Stomach (tissue), 9 donors: Measurements from ENCODE around the gene TLL2. TPM values are rescaled to one million over a fixed set of nuclear protein-coding genes. Genes with fewer than 3 reads are reported as not detected.

Experiments used
- DNase-seq, 2 donors: peaks; one replicate each; pipeline versions ENCODE4 v3.0.0 to v3.0.0-alpha.2; 2013 to 2019
- H3K27ac ChIP-seq, 5 donors: fragments of 200-600 bp in 4 of 5; sonication (generic) in 4 of 5; one replicate each; pipeline ENCODE4 v1.5.1; 2013 to 2019; ENCODE audit warnings: mild to moderate bottlenecking in 1 of 5, moderate library complexity in 1 of 5
- H3K27me3 ChIP-seq, 3 donors: fragments of 200-600 bp; sonication (generic); one replicate each; pipeline ENCODE4 v1.5.1; 2017 to 2019; ENCODE audit warnings: mixed run types in 1 of 3
- H3K36me3 ChIP-seq, 4 donors: fragments of 200-600 bp; sonication (generic); 1 replicate in 3 of 4; 2 replicates in 1 of 4; pipeline ENCODE4 v1.5.1; 2016 to 2019
- H3K4me1 ChIP-seq, 4 donors: fragments of 200-600 bp; sonication (generic); one replicate each; pipeline ENCODE4 v1.5.1; 2016 to 2019
- H3K4me3 ChIP-seq, 4 donors: fragments of 200-600 bp; sonication (generic) in 3 of 4; one replicate each; pipeline ENCODE4 v1.5.1; 2016 to 2019; ENCODE audit warnings: mild to moderate bottlenecking in 1 of 4
- H3K9me3 ChIP-seq, 4 donors: fragments of 200-600 bp; sonication (generic); one replicate each; pipeline ENCODE4 v1.5.1; 2016 to 2019
- EP300 ChIP-seq: sonication (generic); formaldehyde crosslinking; IDR thresholded peaks from one replicate; pipeline ENCODE4 v1.6.1; 2017; ENCODE audit warnings: antibody characterized with exemption
- POLR2A ChIP-seq, 4 donors: fragments of 450-650 bp; IDR thresholded peaks; one replicate each; pipeline ENCODE4 v1.6.1; 2016; ENCODE audit warnings: antibody characterized with exemption in 4 of 4, control low read depth in 2 of 4, mild to moderate bottlenecking in 1 of 4, moderate library complexity in 1 of 4
- POLR2AphosphoS5 ChIP-seq, 3 donors: sonication (generic); formaldehyde crosslinking; IDR thresholded peaks; one replicate each; pipeline ENCODE4 v1.6.1; 2016; ENCODE audit warnings: antibody characterized with exemption in 3 of 3
- WGBS, 5 donors: extraction: QIAGEN DNeasy Blood & Tissue Kit in 3 of 5; methylation state at CpG; one replicate each; pipeline versions ENCODE4 v1.1.5 to v1.1.7; 2013 to 2018; 5-methylcytosine and 5-hydroxymethylcytosine counted together
- intact Hi-C: fragments of 100-400 bp; cut with DNase I; formaldehyde crosslinking; loops from one replicate; pipeline ENCODE4 v1.15.1; 2023; ENCODE audit warnings: low total_unique reads
- polyA plus RNA-seq, 3 donors: library from polyadenylated mRNA; stranded (reverse); fragments of 200-250 nt; gene quantifications; one replicate each; pipeline ENCODE4 v1.2.3, GENCODE V29; 2013
- total RNA-seq, 5 donors: library from RNA; depleted of rRNA; stranded (reverse); fragments of >200 nt; gene quantifications; one replicate each; pipeline versions ENCODE4 v1.1.0 to v1.2.3, GENCODE V29; 2014 to 2016
- TF ChIP-seq, protein P1 (sequence below), 7 experiments: fragments of 450-650 bp in 4 of 7; fragments of 200-600 bp in 3 of 7; sonication (generic) in 3 of 7; IDR thresholded peaks; one replicate each; pipeline ENCODE4 v1.5.1; 2016 to 2019; ENCODE audit warnings: antibody characterized with exemption in 7 of 7, control low read depth in 2 of 7, mild to moderate bottlenecking in 1 of 7
- donor health status: healthy with polysubstance abuse.
- donor health status: Bipolar disorder and iron deficiency.
- donor health status: healthy.

Gene TLL2
- total and polyA plus RNA-seq, 8 donors, result 0.37 to 1.4 (median 0.57) TPM; not detected in 2

DNA sequence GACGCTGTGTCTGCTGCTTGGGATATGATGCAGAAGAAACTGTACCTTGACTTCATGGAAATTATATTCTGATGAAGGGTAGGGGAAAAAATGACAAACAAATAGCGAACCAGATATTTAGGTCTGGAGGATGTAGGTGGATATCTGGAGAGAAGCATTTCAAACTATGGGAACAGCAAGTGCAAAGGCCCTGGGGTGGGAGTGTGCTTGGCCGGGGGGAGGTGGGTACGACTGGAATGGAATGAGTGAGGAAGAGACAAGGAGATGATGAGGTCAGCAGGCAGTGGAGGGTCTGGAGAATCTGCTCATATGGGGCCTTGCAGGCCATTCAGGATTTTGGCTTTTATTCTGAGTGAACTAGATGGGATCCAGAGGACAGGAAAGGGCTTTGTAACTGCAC is 65.2 kb downstream of the TLL2 start:
- no peaks in the 10 kb centered on the region for H3K36me3 ChIP-seq
- peaks cover 0 to 22% (median 0%) of the 10 kb centered on the region in 3 donors for H3K27me3 ChIP-seq
- peaks cover 0 to 5% (median 0%) of the 10 kb centered on the region in 4 donors for H3K4me1 ChIP-seq
- intact Hi-C loops, result no loop called here
- no peak overlapping the region for H3K27ac ChIP-seq
- DNase-seq, result no peak
- 56 to 92% (median 64%) methylated on average over 4 of the region's 4 CpGs for WGBS, 5 donors
- TF ChIP-seq EP300 (no peak), POLR2A (IDR thresholded peaks at IDR 0.05) (no peak), POLR2AphosphoS5 (IDR thresholded peaks at IDR 0.05) (no peak)
- TF ChIP-seq, protein P1, sequence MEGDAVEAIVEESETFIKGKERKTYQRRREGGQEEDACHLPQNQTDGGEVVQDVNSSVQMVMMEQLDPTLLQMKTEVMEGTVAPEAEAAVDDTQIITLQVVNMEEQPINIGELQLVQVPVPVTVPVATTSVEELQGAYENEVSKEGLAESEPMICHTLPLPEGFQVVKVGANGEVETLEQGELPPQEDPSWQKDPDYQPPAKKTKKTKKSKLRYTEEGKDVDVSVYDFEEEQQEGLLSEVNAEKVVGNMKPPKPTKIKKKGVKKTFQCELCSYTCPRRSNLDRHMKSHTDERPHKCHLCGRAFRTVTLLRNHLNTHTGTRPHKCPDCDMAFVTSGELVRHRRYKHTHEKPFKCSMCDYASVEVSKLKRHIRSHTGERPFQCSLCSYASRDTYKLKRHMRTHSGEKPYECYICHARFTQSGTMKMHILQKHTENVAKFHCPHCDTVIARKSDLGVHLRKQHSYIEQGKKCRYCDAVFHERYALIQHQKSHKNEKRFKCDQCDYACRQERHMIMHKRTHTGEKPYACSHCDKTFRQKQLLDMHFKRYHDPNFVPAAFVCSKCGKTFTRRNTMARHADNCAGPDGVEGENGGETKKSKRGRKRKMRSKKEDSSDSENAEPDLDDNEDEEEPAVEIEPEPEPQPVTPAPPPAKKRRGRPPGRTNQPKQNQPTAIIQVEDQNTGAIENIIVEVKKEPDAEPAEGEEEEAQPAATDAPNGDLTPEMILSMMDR (IDR thresholded peaks at IDR 0.05), result no peak
- H3K9me3 ChIP-seq, result no peaks in the 10 kb centered on the region
- no peak overlapping the region for H3K4me3 ChIP-seq

DNA sequence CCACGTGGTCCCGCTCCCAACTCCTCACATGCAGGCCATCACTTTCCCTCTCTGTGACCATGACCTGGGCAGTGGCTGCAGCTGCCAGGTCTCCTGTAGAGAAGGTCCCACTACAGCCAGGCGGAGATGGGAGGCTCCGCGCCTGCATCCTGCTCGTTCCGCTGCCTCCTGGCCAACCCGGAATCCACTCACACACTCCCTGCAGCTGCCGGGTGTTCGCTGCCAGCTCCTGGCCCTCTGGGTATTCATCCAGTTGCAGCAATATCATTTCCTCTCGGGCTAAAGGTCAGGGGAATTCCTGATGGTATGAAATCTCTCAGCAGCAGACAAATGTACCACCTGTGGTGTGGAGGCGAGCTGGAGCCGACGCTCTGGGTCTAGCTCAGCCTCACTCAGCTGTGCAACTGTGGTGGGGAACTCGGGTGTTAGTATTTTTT is 65.7 kb downstream of the TLL2 start:
- no peak for TF ChIP-seq EP300
- TF ChIP-seq POLR2AphosphoS5 (IDR thresholded peaks at IDR 0.05), result no peak
- TF ChIP-seq, protein P1 (IDR thresholded peaks at IDR 0.05), result no peak
- TF ChIP-seq POLR2A (IDR thresholded peaks at IDR 0.05), result no peak
- DNase-seq, result peak in 1 of 2 donors; percentile 58
- H3K4me1 ChIP-seq, result peaks cover 0 to 5% (median 0%) of the 10 kb centered on the region in 4 donors
- no peak overlapping the region for H3K4me3 ChIP-seq
- intact Hi-C loops, result no loop called here
- H3K36me3 ChIP-seq, result no peaks in the 10 kb centered on the region
- peaks cover 0 to 22% (median 0%) of the 10 kb centered on the region in 3 donors for H3K27me3 ChIP-seq
- H3K9me3 ChIP-seq, result no peaks in the 10 kb centered on the region
- 62 to 83% (median 77%) methylated on average over 6 to 15 of the region's 15 CpGs for WGBS, 5 donors
- no peak overlapping the region for H3K27ac ChIP-seq

DNA sequence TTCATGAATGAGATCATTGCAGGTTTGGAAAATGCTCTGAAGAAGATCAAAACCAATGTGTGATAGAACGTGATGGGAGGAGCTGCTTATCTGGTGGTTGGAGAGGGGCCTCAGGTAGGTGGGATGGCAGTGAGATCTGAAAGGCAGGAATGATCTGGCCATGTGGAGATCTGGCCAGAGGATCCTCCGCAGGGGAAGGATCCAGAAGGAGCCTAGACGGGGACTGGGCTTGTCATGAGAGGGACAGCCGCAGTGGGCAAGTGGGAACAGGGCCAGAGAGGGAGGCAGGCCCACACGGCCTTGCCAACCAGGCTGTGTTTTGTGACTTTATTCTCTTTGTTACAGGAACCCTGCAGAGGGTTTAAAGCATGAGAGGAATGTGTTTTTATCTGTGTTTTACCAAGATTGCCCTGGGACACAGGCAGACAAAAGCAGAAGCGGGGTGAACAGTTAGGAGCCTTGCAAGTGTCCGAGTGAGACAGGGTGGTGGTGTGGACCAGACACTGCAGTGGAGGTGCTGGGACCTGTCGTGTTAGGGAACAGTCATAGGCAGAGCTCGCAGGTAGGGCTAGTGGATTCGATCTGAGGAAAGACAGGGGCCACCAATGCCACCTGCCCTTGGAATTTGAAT is 66.6 kb downstream of the TLL2 start:
- intact Hi-C loops, result no loop called here
- DNase-seq, result no peak
- WGBS, 5 donors, result 43 to 66% (median 55%) methylated on average over 10 of the region's 10 CpGs
- Histone ChIP-seq H3K36me3 (no peaks in the 10 kb centered on the region), H3K27ac (no peak overlapping the region), H3K4me1 (no peaks in the 10 kb centered on the region), H3K4me3 (no peak overlapping the region), H3K27me3 (peaks cover 0 to 22% (median 0%) of the 10 kb centered on the region in 3 donors), H3K9me3 (no peaks in the 10 kb centered on the region)
- TF ChIP-seq EP300 (no peak), POLR2A (IDR thresholded peaks at IDR 0.05) (no peak), POLR2AphosphoS5 (IDR thresholded peaks at IDR 0.05) (no peak)
- TF ChIP-seq, protein P1 (IDR thresholded peaks at IDR 0.05), result no peak

DNA sequence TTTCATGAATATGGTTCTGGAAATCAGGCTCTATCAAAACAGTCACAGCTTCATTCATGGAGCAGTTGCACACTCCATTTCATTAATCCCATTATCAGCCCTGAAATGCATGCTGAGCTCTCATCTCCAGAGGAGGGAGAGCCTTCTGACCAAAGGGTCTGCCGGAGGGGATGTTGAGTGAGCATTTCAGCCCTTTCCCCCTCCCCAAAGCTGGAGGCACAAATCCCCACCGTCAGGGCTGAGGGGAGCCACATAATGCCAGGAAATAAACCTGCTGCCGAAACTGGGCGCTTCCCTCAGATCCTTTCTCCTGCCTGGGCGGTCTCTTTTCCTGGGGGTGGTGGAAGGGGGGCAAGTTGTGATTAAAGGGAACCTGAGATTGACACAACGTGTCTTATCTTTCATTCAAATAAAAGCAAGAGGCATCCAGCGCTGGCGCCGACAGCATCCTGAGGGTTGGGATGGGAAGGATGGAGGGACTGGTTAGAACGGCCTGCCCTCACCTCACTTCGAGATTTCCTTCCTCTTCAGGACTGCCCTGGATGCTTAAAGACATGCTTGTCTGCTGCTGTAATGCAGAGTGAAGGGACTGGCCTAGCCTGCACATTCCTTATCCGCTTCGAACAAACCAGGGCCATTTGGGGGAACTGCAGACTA is 71.6 kb downstream of the TLL2 start:
- no peak for DNase-seq
- TF ChIP-seq, protein P1 (IDR thresholded peaks at IDR 0.05), result no peak
- no peak for TF ChIP-seq POLR2A (IDR thresholded peaks at IDR 0.05)
- TF ChIP-seq POLR2AphosphoS5 (IDR thresholded peaks at IDR 0.05), result no peak
- no peak for TF ChIP-seq EP300
- H3K27ac ChIP-seq, result no peak overlapping the region
- H3K36me3 ChIP-seq, result no peaks in the 10 kb centered on the region
- H3K4me1 ChIP-seq, result peaks cover 0 to 18% (median 12%) of the 10 kb centered on the region in 4 donors
- H3K9me3 ChIP-seq, result no peaks in the 10 kb centered on the region
- intact Hi-C loops, result no loop called here
- peaks cover 0 to 11% (median 0%) of the 10 kb centered on the region in 3 donors for H3K27me3 ChIP-seq
- no peak overlapping the region for H3K4me3 ChIP-seq
- WGBS, 5 donors, result 60 to 69% (median 65%) methylated on average over 13 of the region's 13 CpGs
